HL-60 (cell line): ENCODE measurements around the gene ABL2.

Source experiments
- CTCF ChIP-seq: IDR thresholded peaks from one replicate; pipeline ENCODE4 v1.5.1; 2011; ENCODE audit warnings: low read length, control low read depth, inconsistent platforms; ENCODE audit not compliant: insufficient read depth
- GABPA ChIP-seq: IDR thresholded peaks from 2 replicates; pipeline ENCODE4 v1.6.1; 2012; ENCODE audit warnings: low read depth
- POLR2AphosphoS5 ChIP-seq: IDR thresholded peaks from 2 replicates; pipeline ENCODE4 v1.6.1; 2012; ENCODE audit warnings: low read depth
- SPI1 ChIP-seq: IDR thresholded peaks from 2 replicates; pipeline ENCODE4 v1.6.1; 2012; ENCODE audit warnings: low read depth, mild to moderate bottlenecking, borderline replicate concordance
- TF ChIP-seq, protein P1 (sequence below): IDR thresholded peaks from 2 replicates; pipeline ENCODE4 v1.6.1; 2012; ENCODE audit warnings: low read depth; ENCODE audit not compliant: insufficient replicate concordance

GRCh38 chr1:179126338-179127060 is 103.0 kb downstream of the ABL2 start:
- TF ChIP-seq POLR2AphosphoS5 (no peak), CTCF (no peak), SPI1 (no peak), GABPA (no peak)
- TF ChIP-seq, protein P1, sequence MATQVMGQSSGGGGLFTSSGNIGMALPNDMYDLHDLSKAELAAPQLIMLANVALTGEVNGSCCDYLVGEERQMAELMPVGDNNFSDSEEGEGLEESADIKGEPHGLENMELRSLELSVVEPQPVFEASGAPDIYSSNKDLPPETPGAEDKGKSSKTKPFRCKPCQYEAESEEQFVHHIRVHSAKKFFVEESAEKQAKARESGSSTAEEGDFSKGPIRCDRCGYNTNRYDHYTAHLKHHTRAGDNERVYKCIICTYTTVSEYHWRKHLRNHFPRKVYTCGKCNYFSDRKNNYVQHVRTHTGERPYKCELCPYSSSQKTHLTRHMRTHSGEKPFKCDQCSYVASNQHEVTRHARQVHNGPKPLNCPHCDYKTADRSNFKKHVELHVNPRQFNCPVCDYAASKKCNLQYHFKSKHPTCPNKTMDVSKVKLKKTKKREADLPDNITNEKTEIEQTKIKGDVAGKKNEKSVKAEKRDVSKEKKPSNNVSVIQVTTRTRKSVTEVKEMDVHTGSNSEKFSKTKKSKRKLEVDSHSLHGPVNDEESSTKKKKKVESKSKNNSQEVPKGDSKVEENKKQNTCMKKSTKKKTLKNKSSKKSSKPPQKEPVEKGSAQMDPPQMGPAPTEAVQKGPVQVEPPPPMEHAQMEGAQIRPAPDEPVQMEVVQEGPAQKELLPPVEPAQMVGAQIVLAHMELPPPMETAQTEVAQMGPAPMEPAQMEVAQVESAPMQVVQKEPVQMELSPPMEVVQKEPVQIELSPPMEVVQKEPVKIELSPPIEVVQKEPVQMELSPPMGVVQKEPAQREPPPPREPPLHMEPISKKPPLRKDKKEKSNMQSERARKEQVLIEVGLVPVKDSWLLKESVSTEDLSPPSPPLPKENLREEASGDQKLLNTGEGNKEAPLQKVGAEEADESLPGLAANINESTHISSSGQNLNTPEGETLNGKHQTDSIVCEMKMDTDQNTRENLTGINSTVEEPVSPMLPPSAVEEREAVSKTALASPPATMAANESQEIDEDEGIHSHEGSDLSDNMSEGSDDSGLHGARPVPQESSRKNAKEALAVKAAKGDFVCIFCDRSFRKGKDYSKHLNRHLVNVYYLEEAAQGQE, result no peak
